Astrocyte (in vitro differentiated cells and primary cell): ENCODE results near the gene SEPTIN1. TPM values are rescaled to one million over a fixed set of nuclear protein-coding genes. Genes with fewer than 3 reads are reported as not detected.

ENCODE experiments used
- DNase-seq: peaks from one replicate; pipeline ENCODE4 v3.0.0-alpha.2; 2010; ENCODE audit warnings: low read depth
- FAIRE-seq: peaks from 2 replicates; lab custom pipeline; 2011; peaks lifted over from hg19 to GRCh38; lab: Jason Lieb, UNC
- H2AFZ ChIP-seq: 2 replicates; pipeline ENCODE4 v1.6.0; 2012; ENCODE audit warnings: low read depth, low read length, inconsistent platforms
- H3K27ac ChIP-seq: 2 replicates; pipeline ENCODE4 v1.5.1; 2011; ENCODE audit warnings: low read depth, low read length, inconsistent platforms
- H3K27me3 ChIP-seq: 2 replicates; pipeline ENCODE4 v1.6.0; 2011; ENCODE audit warnings: low read length, inconsistent platforms; ENCODE audit not compliant: insufficient read depth
- H3K36me3 ChIP-seq: 2 replicates; pipeline ENCODE4 v1.5.1; 2011; ENCODE audit warnings: low read length, inconsistent platforms; ENCODE audit not compliant: insufficient read depth
- H3K4me1 ChIP-seq: 2 replicates; pipeline ENCODE4 v1.5.1; 2011; ENCODE audit warnings: low read length, inconsistent platforms; ENCODE audit not compliant: insufficient read depth
- H3K4me2 ChIP-seq: 2 replicates; pipeline ENCODE4 v1.6.0; 2012; ENCODE audit warnings: low read length, inconsistent platforms
- H3K4me3 ChIP-seq: 2 replicates; pipeline ENCODE4 v1.5.1; 2011; ENCODE audit warnings: low read depth, mild to moderate bottlenecking, low read length, inconsistent platforms; ENCODE audit not compliant: insufficient read depth
- H3K79me2 ChIP-seq: 2 replicates; pipeline ENCODE4 v1.6.0; 2012; ENCODE audit warnings: mild to moderate bottlenecking, low read length, inconsistent platforms; ENCODE audit not compliant: insufficient read depth
- H3K9ac ChIP-seq: 2 replicates; pipeline ENCODE4 v1.6.0; 2012; ENCODE audit warnings: mild to moderate bottlenecking, low read length, inconsistent platforms
- H3K9me3 ChIP-seq: 2 replicates; pipeline ENCODE4 v1.5.1; 2012; ENCODE audit warnings: low read depth, mild to moderate bottlenecking, low read length, inconsistent platforms; ENCODE audit not compliant: insufficient read depth
- H4K20me1 ChIP-seq: 2 replicates; pipeline ENCODE4 v1.6.0; 2012; ENCODE audit warnings: low read length, inconsistent platforms; ENCODE audit not compliant: insufficient read depth
- H3K27ac Mint-ChIP-seq: one replicate; pipeline ENCODE4 v1.8.0; 2021; ENCODE audit warnings: mild to moderate bottlenecking, mixed read lengths; ENCODE audit not compliant: unreplicated experiment
- H3K27me3 Mint-ChIP-seq: one replicate; pipeline ENCODE4 v1.8.0; 2021; ENCODE audit warnings: low read depth, mixed read lengths; ENCODE audit not compliant: unreplicated experiment
- H3K36me3 Mint-ChIP-seq: one replicate; pipeline ENCODE4 v1.8.0; 2021; ENCODE audit warnings: low read depth, mixed read lengths; ENCODE audit not compliant: unreplicated experiment
- H3K4me1 Mint-ChIP-seq: one replicate; pipeline ENCODE4 v1.8.0; 2021; ENCODE audit warnings: low read depth, mixed read lengths; ENCODE audit not compliant: unreplicated experiment
- H3K4me3 Mint-ChIP-seq: one replicate; pipeline ENCODE4 v1.8.0; 2021; ENCODE audit warnings: mild to moderate bottlenecking, moderate library complexity, mixed read lengths; ENCODE audit not compliant: unreplicated experiment
- H3K9me3 Mint-ChIP-seq: one replicate; pipeline ENCODE4 v1.8.0; 2021; ENCODE audit warnings: mild to moderate bottlenecking, mixed read lengths; ENCODE audit not compliant: unreplicated experiment
- CTCF ChIP-seq: IDR thresholded peaks from 2 replicates; pipeline ENCODE4 v1.5.1; 2011; ENCODE audit warnings: low read depth, mild to moderate bottlenecking, inconsistent platforms, low read length, moderate library complexity; ENCODE audit not compliant: insufficient read depth
- EZH2 ChIP-seq: IDR thresholded peaks from 2 replicates; pipeline ENCODE4 v1.6.1; 2012; ENCODE audit warnings: mild to moderate bottlenecking, low read length, inconsistent platforms; ENCODE audit not compliant: insufficient read depth
- total RNA-seq: library from RNA; stranded (reverse); gene quantifications from 2 replicates; pipeline ENCODE4 v1.2.1, GENCODE V29; 2021

SEPTIN1 gene
- total RNA-seq, 1 donor from 2014 or later = 0.48 TPM

DNA sequence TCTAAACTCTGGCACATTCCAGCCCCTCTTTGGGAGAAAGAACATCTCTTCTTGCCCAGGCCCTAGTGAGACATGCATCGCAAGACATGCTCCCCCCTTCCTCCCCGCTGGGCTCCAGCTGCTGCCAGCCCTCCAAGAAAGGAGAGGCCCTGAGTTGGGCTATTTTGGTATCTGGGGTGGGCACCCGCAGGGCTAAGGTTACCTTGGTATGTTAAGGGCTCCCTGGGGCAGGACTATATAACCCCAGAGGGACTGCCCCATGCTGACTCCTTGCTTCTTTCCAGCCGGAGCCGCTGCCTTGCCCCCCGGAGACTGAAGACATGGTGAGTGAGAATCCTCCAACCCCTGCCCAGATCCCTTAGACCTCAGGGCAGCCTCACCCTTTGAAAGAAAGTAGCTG is 7.8 kb downstream of the SEPTIN1 start, which contains the start of gene MYL11:
MYL11 (plus strand) TSS at position 265 of the 400 bp plus-strand sequence; CDS start at position 321, 56 bp downstream.
- Histone ChIP-seq H3K9me3 (no peaks in the 10 kb centered on the region), H4K20me1 (peaks cover under 1% of the 10 kb centered on the region), H3K27ac (no peak within 1 kb of the TSS), H3K9ac (no peak within 1 kb of the TSS), H3K4me1 (peaks cover 20% of the 10 kb centered on the region), H3K27me3 (no peaks in the 10 kb centered on the region), H2AFZ (no peak within 1 kb of the TSS), H3K79me2 (peaks cover 10% of the 10 kb centered on the region), H3K4me3 (no peak within 1 kb of the TSS), H3K36me3 (no peaks in the 10 kb centered on the region), H3K4me2 (no peak within 1 kb of the TSS)
- peaks cover 12% of the 10 kb centered on the region for H3K4me1 Mint-ChIP-seq
- H3K9me3 Mint-ChIP-seq = no peaks in the 10 kb centered on the region
- FAIRE-seq (no peak), DNase-seq (no peak)
- TF ChIP-seq EZH2 (no peak), CTCF (no peak)
- H3K36me3 Mint-ChIP-seq = no peaks in the 10 kb centered on the region
- H3K27ac Mint-ChIP-seq = peak within 1 kb of the TSS; percentile 58
- H3K4me3 Mint-ChIP-seq = no peak within 1 kb of the TSS
- no peaks in the 10 kb centered on the region for H3K27me3 Mint-ChIP-seq

- Mint-ChIP-seq H3K27ac (peak overlapping the region; percentile 9), H3K9me3 (no peaks in the 10 kb centered on the region), H3K27me3 (no peaks in the 10 kb centered on the region), H3K4me1 (peaks cover 21% of the 10 kb centered on the region), H3K36me3 (peaks cover 1% of the 10 kb centered on the region), H3K4me3 (peak overlapping the region; percentile 55)
- Histone ChIP-seq H3K27ac (no peak overlapping the region), H4K20me1 (peaks cover 19% of the 10 kb centered on the region), H3K27me3 (no peaks in the 10 kb centered on the region), H3K4me2 (no peak overlapping the region), H3K9me3 (no peaks in the 10 kb centered on the region), H3K79me2 (peaks cover 23% of the 10 kb centered on the region), H3K9ac (no peak overlapping the region), H3K4me3 (no peak overlapping the region), H3K4me1 (peaks cover 22% of the 10 kb centered on the region), H2AFZ (no peak overlapping the region), H3K36me3 (no peaks in the 10 kb centered on the region)
- DNase-seq = no peak
- TF ChIP-seq EZH2 (no peak), CTCF (no peak)
- FAIRE-seq = no peak
Observed at GRCh38 chr16:30372725-30373124, 9.6 kb downstream of the SEPTIN1 start.

DNA sequence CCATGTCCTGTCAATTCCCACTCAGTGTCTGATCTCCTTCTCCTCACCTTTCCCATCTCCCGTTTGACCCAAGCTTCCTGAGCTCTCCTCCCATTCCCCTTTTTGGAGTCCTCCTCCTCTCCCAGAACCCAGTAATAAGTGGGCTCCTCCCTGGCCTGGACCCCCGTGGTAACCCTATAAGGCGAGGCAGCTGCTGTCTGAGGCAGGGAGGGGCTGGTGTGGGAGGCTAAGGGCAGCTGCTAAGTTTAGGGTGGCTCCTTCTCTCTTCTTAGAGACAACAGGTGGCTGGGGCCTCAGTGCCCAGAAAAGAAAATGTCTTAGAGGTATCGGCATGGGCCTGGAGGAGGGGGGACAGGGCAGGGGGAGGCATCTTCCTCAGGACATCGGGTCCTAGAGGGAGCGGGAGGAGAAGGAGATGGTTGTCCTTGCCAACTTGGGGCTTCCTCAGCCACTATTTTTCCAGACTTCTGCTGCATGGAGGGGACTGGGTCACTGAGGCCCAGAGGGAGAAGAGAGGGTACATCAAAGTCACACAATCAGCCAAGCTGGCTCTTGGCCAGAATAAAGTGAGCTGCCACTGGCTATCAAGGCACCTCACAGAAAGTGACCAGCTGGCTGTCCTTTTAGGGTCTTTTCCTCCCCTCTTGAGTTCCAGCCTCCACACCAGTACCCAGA is 10.2 kb downstream of the SEPTIN1 start:
- Mint-ChIP-seq H3K9me3 (no peaks in the 10 kb centered on the region), H3K27ac (peak overlapping the region; percentile 94), H3K4me3 (peak overlapping the region; percentile 89), H3K36me3 (peaks cover 2% of the 10 kb centered on the region), H3K4me1 (peaks cover 23% of the 10 kb centered on the region), H3K27me3 (no peaks in the 10 kb centered on the region)
- DNase-seq = no peak
- Histone ChIP-seq H3K4me3 (no peak overlapping the region), H3K9ac (no peak overlapping the region), H3K4me2 (no peak overlapping the region), H3K27me3 (no peaks in the 10 kb centered on the region), H3K36me3 (peaks cover 3% of the 10 kb centered on the region), H4K20me1 (peaks cover 24% of the 10 kb centered on the region), H3K27ac (no peak overlapping the region), H2AFZ (no peak overlapping the region), H3K9me3 (no peaks in the 10 kb centered on the region), H3K4me1 (peaks cover 22% of the 10 kb centered on the region), H3K79me2 (peaks cover 28% of the 10 kb centered on the region)
- no peak for FAIRE-seq
- TF ChIP-seq EZH2 (no peak), CTCF (no peak)
